Suprapubic skin (tissue), 4 donors: Measurements from ENCODE around the gene TRUB2. TPM values are rescaled to one million over a fixed set of nuclear protein-coding genes. Genes with fewer than 3 reads are reported as not detected.

ENCODE experiments used
- DNase-seq, 2 donors: peaks; one replicate each; pipeline ENCODE4 v3.0.0-alpha.2; 2019; ENCODE audit warnings: low spot score in 2 of 2
- H3K27ac ChIP-seq: fragments of 200-600 bp; sonication (generic); one replicate; pipeline ENCODE4 v1.5.1; 2019
- H3K27me3 ChIP-seq: fragments of 200-600 bp; sonication (generic); one replicate; pipeline ENCODE4 v1.5.1; 2019
- H3K36me3 ChIP-seq: fragments of 200-600 bp; sonication (generic); one replicate; pipeline ENCODE4 v1.5.1; 2019
- H3K4me1 ChIP-seq: fragments of 200-600 bp; sonication (generic); one replicate; pipeline ENCODE4 v1.5.1; 2019
- H3K4me3 ChIP-seq: fragments of 200-600 bp; sonication (generic); one replicate; pipeline ENCODE4 v1.5.1; 2019; ENCODE audit warnings: mild to moderate bottlenecking
- H3K9me3 ChIP-seq: fragments of 200-600 bp; sonication (generic); one replicate; pipeline ENCODE4 v1.5.1; 2019
- CTCF ChIP-seq, 2 donors: fragments of 200-600 bp in 1 of 2; fragments of 450-650 bp in 1 of 2; sonication (generic) in 1 of 2; IDR thresholded peaks; one replicate each; pipeline ENCODE4 v1.5.1; 2016 to 2019; ENCODE audit warnings: antibody characterized with exemption in 2 of 2, mild to moderate bottlenecking in 1 of 2, moderate library complexity in 1 of 2
- EP300 ChIP-seq: sonication (generic); formaldehyde crosslinking; IDR thresholded peaks from one replicate; pipeline ENCODE4 v1.6.1; 2017; ENCODE audit warnings: antibody characterized with exemption
- POLR2A ChIP-seq, 2 donors: fragments of 450-650 bp; IDR thresholded peaks; one replicate each; pipeline ENCODE4 v1.6.1; 2017; ENCODE audit warnings: antibody characterized with exemption in 2 of 2, mild to moderate bottlenecking in 2 of 2, moderate library complexity in 2 of 2
- POLR2AphosphoS5 ChIP-seq, 3 donors: sonication (generic); formaldehyde crosslinking; IDR thresholded peaks; one replicate each; pipeline ENCODE4 v1.6.1; 2017; ENCODE audit warnings: antibody characterized with exemption in 3 of 3
- WGBS: methylation state at CpG from one replicate; pipeline ENCODE4 v1.1.5; 2018; 5-methylcytosine and 5-hydroxymethylcytosine counted together
- total RNA-seq, 4 donors: library from RNA; depleted of rRNA; stranded (reverse); fragments of >200 nt; gene quantifications; one replicate each; pipeline ENCODE4 v1.1.0, GENCODE V29; 2016

Gene TRUB2
- total RNA-seq, 4 donors from 2014 or later, result 11.6 to 19.9 (median 14.1) TPM

DNA sequence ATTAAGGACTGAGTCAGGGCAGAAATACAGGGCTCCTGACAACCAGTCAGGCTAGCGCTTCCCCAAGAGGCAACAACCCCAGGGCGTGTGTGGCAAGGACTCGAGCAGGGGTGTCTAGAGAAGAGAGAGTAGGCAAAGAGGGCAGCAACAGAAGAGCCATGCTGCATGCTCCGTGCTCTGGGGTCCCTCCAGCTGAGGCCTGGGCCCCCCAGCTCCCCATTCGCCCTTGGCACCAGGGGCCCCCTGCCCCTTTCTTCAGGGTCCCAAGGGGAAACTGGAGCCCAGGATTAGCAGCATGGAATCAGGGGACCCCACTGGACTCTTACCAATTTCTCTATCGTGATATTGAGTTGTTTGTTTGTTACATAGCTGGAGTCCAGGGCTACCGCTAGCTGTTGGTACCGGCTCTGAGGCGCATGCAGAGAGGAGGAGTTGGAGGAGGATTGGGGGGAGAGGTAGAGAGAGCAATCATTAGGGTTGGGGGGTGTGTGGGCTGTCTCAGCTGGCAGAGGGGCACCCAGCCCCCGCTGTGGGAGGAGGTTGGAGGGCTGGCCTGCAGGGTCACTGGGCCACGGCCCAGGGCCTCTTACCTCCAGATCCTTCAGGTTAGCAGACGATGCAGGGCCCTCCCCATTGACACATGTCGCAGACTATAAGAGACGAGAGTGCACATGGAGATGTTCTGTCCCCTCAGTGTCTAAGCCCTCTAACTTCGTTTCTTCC lies 55.2 kb downstream of the TRUB2 start:
- peaks cover 73% of the 10 kb centered on the region for H3K36me3 ChIP-seq
- peaks cover 12% of the 10 kb centered on the region for H3K4me1 ChIP-seq
- WGBS, result 87% methylated on average over 15 of the region's 15 CpGs
- no peak overlapping the region for H3K27ac ChIP-seq
- no peaks in the 10 kb centered on the region for H3K27me3 ChIP-seq
- TF ChIP-seq POLR2A (IDR thresholded peaks at IDR 0.05) (no peak), EP300 (no peak), CTCF (IDR thresholded peaks at IDR 0.05) (no peak), POLR2AphosphoS5 (IDR thresholded peaks at IDR 0.05) (no peak)
- DNase-seq, result no peak
- no peak overlapping the region for H3K4me3 ChIP-seq
- no peaks in the 10 kb centered on the region for H3K9me3 ChIP-seq

GRCh38 chr9:128265348-128265847 lies 56.8 kb downstream of the TRUB2 start:
- 97% methylated on average over 3 of the region's 10 CpGs for WGBS
- Histone ChIP-seq H3K4me3 (no peak overlapping the region), H3K4me1 (peaks cover 7% of the 10 kb centered on the region), H3K36me3 (peaks cover 82% of the 10 kb centered on the region), H3K27ac (no peak overlapping the region), H3K9me3 (no peaks in the 10 kb centered on the region), H3K27me3 (no peaks in the 10 kb centered on the region)
- TF ChIP-seq POLR2AphosphoS5 (IDR thresholded peaks at IDR 0.05) (no peak), POLR2A (IDR thresholded peaks at IDR 0.05) (no peak), CTCF (IDR thresholded peaks at IDR 0.05) (no peak), EP300 (no peak)
- DNase-seq, result no peak

DNA sequence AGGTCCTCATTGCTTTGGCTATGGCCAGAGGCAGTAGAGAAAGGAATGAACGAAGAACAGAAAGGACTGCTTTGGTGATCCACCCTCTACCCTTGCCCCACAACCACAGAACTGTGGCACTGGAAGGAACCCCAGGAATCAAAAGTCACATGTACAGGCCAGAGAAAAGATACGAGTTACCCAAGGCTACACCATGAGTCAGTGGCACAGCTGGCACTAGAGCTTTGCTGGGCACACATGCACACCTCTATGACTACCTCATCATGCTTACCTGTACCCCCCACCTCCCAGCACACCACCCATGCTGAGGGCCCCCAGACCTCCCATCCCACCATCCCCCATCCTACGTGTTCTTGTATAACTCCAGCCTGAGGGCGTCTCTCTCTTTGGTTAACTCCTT lies 59.6 kb downstream of the TRUB2 start:
- H3K36me3 ChIP-seq, result peaks cover 95% of the 10 kb centered on the region
- H3K4me1 ChIP-seq, result no peaks in the 10 kb centered on the region
- TF ChIP-seq CTCF (IDR thresholded peaks at IDR 0.05) (no peak), POLR2A (IDR thresholded peaks at IDR 0.05) (no peak), EP300 (no peak), POLR2AphosphoS5 (IDR thresholded peaks at IDR 0.05) (no peak)
- 66% methylated on average over 4 of the region's 4 CpGs for WGBS
- no peak overlapping the region for H3K4me3 ChIP-seq
- no peaks in the 10 kb centered on the region for H3K27me3 ChIP-seq
- DNase-seq, result no peak
- no peaks in the 10 kb centered on the region for H3K9me3 ChIP-seq
- no peak overlapping the region for H3K27ac ChIP-seq

DNA sequence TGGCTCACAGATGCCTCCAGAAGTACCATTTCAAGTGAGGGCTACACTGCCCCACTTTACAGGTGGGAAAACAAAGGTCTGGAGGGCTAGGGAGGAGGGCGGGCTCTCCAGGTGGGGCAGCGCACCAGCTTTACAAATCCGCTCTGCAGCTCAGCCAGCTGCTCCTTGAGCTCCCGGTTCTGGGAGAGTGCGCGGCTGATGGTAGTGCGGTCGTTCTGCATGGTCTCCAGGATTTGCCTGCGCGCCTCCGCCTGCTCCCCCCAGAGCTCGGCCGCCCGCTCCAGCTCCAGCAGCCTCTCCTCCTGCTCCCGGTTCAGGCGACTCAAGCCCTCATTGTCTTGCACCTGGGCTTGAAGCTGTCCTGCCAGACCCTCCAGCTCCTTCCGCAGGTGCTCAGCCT lies 61.9 kb downstream of the TRUB2 start:
- no peak for DNase-seq
- Histone ChIP-seq H3K36me3 (peaks cover 84% of the 10 kb centered on the region), H3K4me1 (peaks cover 3% of the 10 kb centered on the region), H3K9me3 (no peaks in the 10 kb centered on the region), H3K27ac (no peak overlapping the region), H3K27me3 (no peaks in the 10 kb centered on the region), H3K4me3 (no peak overlapping the region)
- no peak for TF ChIP-seq CTCF (IDR thresholded peaks at IDR 0.05)
- no peak for TF ChIP-seq POLR2AphosphoS5 (IDR thresholded peaks at IDR 0.05)
- TF ChIP-seq EP300, result no peak
- TF ChIP-seq POLR2A (IDR thresholded peaks at IDR 0.05), result no peak
- 86% methylated on average over 8 of the region's 17 CpGs for WGBS

DNA sequence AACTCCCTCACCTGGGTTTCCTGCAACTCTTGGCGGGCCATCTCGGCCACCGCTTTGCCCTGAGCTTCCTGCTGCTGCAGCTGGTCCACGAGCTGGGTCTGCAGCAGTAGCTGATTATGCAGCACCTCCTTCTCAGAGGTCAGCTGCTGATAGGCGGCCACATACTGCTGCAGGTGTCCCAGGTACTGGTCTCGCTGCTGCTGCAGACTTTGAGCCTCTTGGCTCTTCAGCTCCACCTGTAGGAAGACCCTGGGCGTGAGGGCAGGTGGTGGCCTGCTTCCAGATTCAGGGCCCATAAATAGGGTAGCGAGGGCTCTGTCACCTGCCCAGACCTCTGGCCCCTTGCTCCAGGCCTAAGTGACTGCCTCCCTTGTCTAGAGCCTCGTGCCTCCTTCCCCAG lies 63.1 kb downstream of the TRUB2 start:
- Histone ChIP-seq H3K9me3 (no peaks in the 10 kb centered on the region), H3K36me3 (peaks cover 72% of the 10 kb centered on the region), H3K4me1 (peaks cover 15% of the 10 kb centered on the region), H3K4me3 (no peak overlapping the region), H3K27ac (no peak overlapping the region), H3K27me3 (no peaks in the 10 kb centered on the region)
- no peak for DNase-seq
- 80% methylated on average over 9 of the region's 9 CpGs for WGBS
- TF ChIP-seq CTCF (IDR thresholded peaks at IDR 0.05), result no peak
- TF ChIP-seq EP300, result no peak
- TF ChIP-seq POLR2AphosphoS5 (IDR thresholded peaks at IDR 0.05), result no peak
